ENCODE measurements around the gene EBNA1BP2.
"Not testable (repeated sequence)": the region's sequence is repeated elsewhere in the genome, so short reads cannot be mapped to it uniquely, and the experiment has no call there.

EBNA1BP2 gene

DNA sequence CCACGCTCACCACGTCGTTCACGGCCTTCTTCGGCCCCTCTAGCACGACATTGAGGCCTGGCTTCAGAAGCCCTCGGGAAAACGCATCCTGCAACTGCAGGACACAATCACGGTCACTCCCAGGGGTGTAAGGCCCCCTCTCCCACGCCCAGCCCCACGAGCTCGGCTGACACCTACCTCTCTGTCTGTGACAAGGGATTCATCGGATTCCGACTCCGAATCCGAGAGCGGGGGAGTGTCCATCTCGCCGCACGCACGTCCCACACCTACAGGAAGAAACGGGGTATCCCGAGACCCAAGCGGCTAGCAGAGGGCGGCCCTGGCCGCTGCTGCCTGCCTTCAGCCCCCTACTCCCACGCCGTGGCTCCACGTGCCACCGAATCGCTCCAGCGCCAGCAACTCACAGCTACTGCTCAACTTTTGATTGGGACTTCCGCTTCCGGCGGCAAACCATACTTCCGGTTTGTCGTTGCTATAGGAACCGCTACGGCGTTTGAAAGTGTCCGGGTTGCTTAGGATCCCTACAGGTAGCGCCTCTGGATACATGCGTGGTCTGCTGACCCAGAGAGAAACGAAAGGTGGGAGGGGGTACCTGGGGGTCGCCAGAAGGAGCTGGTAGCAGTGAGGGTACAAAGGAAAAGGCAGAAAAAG lies at the start of gene EBNA1BP2, which contains the start of gene CFAP57:
TSS of gene EBNA1BP2 (minus strand) at position 415 of the 651 bp plus-strand sequence. CDS start at position 243, 172 bp downstream.
TSS of gene CFAP57 (plus strand) at position 455 of the 651 bp plus-strand sequence. CDS start 424 bp downstream, outside the sequence.
- DNase-seq, result peak; percentile 96

DNA sequence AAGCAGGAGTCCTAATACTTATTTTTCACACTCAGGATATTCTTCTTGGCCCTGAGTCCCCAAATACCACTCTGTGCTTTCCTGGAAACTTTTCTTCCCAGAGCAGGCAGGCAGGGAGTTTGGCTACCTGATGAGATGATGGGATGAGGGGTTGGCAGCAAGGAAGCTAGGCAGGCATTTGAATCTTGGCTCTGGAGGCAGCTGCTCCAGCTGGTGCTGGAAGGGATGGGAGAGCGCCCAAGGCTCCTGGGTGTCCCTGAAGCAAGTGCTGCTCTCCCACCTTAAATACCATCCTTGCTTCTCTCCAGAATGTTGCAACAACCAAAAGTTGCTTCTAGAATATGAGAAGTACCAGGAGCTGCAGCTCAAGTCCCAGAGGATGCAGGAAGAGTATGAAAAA lies 49.7 kb upstream of the EBNA1BP2 start:
- DNase-seq, result no peak

GRCh38 chr1:43220905-43221778 lies 49.1 kb upstream of the EBNA1BP2 start:
- DNase-seq, result peak; percentile 33

DNA sequence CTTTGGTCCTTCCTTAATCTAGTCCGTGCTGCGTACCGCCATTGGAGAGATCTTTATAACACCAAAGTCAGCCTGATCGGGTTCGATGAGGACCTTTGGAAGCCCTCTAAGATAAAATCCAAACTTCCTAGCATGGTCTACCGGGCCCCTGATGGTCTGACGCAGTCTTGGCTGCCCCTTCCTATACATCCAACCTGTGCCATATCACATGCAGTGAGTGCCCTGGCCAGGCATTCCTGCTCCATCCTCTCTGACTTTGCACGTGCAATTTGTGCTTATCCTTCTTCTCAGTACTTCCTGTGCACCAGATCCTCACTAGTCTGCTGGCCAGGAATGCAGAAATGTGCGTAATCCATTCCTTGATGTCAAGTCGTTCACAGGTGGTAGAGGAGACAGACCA lies 45.7 kb upstream of the EBNA1BP2 start:
- no peak for DNase-seq

GRCh38 chr1:43214501-43215444 lies 42.7 kb upstream of the EBNA1BP2 start:
- no peak for DNase-seq

DNA sequence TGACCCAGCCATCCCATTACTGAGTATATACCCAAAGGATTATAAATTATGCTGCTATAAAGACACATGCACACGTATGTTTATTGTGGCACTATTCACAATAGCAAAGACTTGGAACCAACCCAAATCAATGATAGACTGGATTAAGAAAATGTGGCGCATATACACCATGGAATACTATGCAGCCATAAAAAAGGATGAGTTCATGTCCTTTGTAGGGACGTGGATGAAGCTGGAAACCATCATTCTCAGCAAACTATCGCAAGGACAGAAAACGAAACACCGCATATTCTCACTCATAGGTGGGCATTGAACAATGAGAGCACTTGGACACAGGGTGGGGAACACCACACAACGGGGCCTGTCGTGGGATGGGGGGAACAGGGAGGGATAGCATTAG lies 36.2 kb upstream of the EBNA1BP2 start:
- not testable (repeated sequence) for DNase-seq

- no peak for DNase-seq
These were observed 35.3 kb upstream of the EBNA1BP2 start for GRCh38 chr1:43207229-43207853.

DNA sequence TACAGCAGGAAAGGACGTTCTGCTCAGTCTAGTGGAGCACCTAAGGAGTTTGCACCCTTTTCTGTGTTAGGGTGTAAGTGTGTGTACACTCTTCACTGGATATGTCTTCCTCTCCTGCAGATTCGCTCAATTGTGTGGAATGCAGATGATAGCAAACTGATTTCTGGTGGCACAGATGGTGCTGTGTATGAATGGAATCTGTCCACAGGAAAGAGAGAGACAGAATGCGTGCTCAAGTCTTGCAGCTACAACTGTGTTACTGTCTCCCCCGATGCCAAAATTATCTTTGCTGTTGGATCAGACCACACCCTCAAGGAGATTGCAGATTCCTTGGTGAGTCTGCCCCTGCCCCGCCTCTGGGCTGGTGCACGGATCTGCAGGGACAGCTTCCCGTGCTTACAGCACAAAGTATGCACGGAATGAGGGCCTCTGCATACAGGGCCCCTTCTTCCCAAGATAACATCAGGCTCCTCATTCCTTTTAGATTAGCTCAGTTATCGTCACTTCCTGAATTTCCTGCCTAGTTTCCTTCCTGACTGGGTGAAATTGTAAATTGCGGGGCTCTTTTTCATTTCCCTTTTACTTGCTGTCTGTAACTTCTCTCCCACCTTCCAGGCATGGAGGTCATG lies 34.6 kb upstream of the EBNA1BP2 start:
- peak; percentile 12 for DNase-seq

DNA sequence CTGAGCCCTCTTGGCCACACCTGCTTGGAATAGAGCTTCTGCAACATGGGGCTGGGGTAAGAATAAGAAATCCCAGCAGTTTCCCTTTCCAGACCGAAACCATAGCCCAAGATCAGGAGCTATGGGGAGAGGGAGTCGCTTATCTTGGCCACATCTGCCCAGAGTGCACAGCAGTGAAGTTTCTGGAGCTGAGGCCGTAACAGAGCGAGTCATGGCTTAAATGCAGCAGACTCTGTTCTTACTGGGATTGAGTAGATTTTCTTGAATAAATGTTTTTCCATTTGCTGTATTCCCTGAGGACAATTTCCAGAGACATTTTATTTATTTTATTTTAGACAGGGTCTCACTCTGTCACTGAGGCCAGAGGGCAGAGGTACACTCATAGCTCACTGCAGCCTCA lies 33.6 kb upstream of the EBNA1BP2 start:
- no peak for DNase-seq

- no peak for DNase-seq
These were observed 32.3 kb upstream of the EBNA1BP2 start for GRCh38 chr1:43204394-43204793.

- DNase-seq, result no peak
These were observed 31.8 kb upstream of the EBNA1BP2 start for GRCh38 chr1:43203859-43204258.

DNA sequence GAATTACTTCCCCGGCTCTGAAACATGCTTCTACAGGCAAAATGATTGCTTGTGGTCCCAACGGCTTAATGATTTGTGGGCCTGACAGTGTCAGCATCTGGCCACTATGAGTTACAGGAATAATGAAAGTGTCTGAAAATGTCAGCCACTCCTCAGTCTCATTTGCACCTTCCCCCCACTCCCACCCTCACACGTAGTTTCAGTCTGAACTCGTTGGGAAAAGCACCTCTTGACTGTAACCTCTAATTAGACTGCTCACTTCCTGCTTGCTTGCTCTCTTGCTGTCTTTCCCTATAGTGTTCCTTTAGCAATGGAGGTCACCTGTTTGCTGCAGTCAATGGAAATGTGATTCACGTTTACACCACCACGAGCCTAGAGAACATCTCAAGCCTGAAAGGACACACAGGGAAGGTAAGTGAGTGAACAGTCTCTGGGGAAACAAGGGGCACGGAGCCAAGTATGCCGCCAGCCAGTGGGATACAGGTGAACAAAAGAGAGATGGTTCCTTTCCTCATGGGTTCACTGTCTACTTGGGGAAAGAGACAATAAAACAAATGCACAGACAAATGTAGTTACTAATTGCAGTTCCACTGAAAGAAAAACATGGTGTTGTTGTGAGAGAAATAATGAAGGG lies 27.1 kb upstream of the EBNA1BP2 start:
- no peak for DNase-seq

- DNase-seq, result no peak
These were observed 25.4 kb upstream of the EBNA1BP2 start for GRCh38 chr1:43197343-43198127.

- no peak for DNase-seq
These were observed 22.4 kb upstream of the EBNA1BP2 start for GRCh38 chr1:43194509-43194908.

DNA sequence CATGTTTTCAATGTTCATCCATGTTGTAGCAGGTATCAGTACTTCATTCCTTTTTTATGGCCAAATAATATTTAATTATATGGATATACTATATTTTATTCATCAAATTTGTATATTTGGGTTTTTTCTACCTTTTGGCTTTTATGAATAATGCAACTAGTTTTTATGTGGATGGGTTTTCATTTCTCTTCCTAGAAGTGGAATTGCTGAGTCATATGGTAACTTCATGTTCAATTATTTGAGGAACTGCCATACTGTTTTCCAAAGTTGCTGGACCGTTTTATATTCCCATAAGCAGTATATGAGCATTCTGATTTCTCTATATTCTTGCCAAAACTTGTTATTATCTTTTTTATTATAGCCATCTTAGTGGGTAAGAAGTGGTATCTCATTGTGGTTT lies 16.0 kb upstream of the EBNA1BP2 start:
- no peak for DNase-seq

DNA sequence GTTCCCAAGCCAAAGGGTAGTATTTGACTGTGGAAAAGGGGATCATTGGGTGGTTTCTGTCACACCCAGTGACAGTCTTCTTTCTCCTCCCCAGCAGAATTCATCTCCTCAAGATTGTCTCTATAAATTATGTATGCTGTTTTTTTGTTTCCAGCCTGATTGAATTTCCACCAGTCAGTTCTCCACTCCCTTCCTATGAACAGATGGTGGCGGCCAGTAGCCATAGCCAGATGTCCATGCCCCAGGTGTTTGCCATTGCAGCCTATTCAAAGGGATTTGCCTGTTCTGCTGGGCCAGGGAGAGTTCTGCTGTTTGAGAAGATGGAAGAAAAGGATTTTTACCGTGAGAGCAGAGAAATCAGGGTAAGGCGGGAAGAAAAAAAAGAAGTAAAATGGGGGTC lies 12.9 kb upstream of the EBNA1BP2 start:
- no peak for DNase-seq

DNA sequence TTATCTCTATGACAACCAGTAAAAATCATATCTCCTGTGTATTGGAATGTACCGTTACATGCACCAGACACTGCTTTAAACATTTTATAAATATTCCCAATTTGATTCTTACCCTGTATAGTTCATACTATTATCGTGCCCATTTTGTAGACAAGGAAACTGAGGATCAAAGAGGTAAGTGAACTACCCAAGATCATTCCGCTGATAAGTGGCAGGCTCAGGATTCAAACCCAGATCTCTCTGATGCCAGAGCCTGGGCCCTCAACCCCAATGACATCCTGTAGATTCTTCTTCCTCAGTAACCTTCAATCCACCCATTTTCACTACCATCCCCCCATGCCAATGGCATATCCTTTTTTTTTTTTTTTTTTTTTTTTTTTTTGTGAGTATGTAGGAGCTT lies 12.3 kb upstream of the EBNA1BP2 start:
- DNase-seq, result no peak

DNA sequence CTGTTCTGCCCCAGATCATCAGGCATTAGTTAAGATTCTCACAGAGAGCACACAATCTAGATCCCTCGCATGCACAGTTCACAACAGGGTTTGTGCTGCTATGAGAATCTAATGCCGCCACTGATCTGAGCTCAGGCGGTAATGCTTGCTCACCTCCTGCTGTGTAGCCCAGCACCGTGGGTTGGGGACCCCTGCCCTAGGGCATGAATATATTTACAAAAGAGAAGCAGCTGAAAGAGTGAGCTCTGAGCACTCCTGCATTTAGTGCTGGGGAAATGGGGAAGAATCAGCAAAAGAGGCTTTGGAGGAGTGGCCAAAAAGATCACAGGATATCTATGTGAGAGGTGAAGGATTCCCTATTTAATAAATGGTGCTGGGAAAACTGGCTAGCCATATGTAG lies 5.6 kb upstream of the EBNA1BP2 start:
- DNase-seq, result no peak

GRCh38 chr1:43174873-43175272 lies 2.8 kb upstream of the EBNA1BP2 start:
- no peak for DNase-seq

DNA sequence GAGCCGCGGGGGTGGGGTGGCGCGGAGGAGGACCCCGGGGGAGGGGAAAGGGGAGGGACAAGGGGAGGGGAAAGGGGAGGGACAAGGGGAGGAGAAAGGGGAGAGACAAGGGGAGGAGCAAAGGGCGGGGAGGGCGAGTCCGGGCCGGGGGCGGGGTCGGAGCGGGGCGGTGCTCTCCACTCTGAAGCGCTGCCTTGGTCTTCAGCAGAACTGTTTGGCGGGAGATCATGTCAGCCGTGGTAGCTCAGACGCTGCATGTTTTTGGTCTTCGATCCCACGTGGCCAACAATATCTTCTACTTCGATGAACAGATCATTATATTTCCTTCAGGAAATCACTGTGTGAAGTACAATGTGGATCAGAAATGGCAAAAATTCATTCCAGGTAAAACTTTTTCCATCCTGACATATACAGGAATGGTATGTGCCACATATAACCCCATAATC lies 460 bp upstream of the EBNA1BP2 start:
- DNase-seq, result peak; percentile 93
